Tibial nerve (tissue), 4 donors: ENCODE measurements around the gene MAVS.

ENCODE experiments used
- EP300 ChIP-seq, 2 donors: sonication (generic); formaldehyde crosslinking; IDR thresholded peaks; one replicate each; pipeline ENCODE4 v1.6.1; 2017; ENCODE audit warnings: antibody characterized with exemption in 2 of 2, mild to moderate bottlenecking in 1 of 2
- POLR2A ChIP-seq, 2 donors: fragments of 450-650 bp; IDR thresholded peaks; one replicate each; pipeline ENCODE4 v1.6.1; 2017; ENCODE audit warnings: antibody characterized with exemption in 2 of 2, mild to moderate bottlenecking in 2 of 2, moderate library complexity in 2 of 2
- TF ChIP-seq, protein P1 (sequence below), 5 experiments: fragments of 200-600 bp in 3 of 5; fragments of 450-650 bp in 2 of 5; sonication (generic) in 3 of 5; IDR thresholded peaks; one replicate each; pipeline ENCODE4 v1.5.1; 2016 to 2019; ENCODE audit warnings: antibody characterized with exemption in 5 of 5, mild to moderate bottlenecking in 3 of 5, moderate library complexity in 2 of 5

DNA sequence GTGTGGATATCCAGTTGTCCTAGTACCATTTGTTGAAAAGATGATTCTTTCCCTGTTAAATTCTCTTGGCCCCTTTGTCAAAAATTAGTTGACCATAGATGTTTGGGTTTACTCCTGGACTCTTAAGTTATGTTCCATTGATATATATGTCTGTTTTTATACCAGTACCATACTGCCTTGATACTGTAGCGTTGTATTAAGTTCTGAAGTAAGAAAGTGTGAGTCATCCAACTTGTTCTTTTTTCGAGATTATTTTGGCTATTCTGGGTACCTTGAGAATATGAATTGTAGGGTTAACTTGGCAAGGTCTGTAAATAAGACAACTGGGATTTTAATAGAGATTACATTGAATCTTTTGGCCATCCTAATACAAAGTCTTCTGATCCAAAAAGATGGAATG, 69.1 kb downstream of the MAVS start:
- no peak for TF ChIP-seq POLR2A (IDR thresholded peaks at IDR 0.05)
- TF ChIP-seq, protein P1, sequence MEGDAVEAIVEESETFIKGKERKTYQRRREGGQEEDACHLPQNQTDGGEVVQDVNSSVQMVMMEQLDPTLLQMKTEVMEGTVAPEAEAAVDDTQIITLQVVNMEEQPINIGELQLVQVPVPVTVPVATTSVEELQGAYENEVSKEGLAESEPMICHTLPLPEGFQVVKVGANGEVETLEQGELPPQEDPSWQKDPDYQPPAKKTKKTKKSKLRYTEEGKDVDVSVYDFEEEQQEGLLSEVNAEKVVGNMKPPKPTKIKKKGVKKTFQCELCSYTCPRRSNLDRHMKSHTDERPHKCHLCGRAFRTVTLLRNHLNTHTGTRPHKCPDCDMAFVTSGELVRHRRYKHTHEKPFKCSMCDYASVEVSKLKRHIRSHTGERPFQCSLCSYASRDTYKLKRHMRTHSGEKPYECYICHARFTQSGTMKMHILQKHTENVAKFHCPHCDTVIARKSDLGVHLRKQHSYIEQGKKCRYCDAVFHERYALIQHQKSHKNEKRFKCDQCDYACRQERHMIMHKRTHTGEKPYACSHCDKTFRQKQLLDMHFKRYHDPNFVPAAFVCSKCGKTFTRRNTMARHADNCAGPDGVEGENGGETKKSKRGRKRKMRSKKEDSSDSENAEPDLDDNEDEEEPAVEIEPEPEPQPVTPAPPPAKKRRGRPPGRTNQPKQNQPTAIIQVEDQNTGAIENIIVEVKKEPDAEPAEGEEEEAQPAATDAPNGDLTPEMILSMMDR (IDR thresholded peaks at IDR 0.05): no peak
- TF ChIP-seq EP300 (IDR thresholded peaks at IDR 0.05): no peak
